AG04450 (cell line): Measurements from ENCODE around the gene SHMT2. TPM values are rescaled to one million over a fixed set of nuclear protein-coding genes. Genes with fewer than 3 reads are reported as not detected.
"Not testable (repeated sequence)": the region's sequence is repeated elsewhere in the genome, so short reads cannot be mapped to it uniquely, and the experiment has no call there.

Source experiments
- CTCF ChIA-PET: fragments of 300-600, 350-600 bp; formaldehyde crosslinking; extraction: SDS; loops from one replicate; lab custom pipeline; 2022; ENCODE audit warnings: antibody characterized with exemption, inconsistent platforms; lab: Charles Lee
- POLR2A ChIA-PET: fragments of 350-600 bp; formaldehyde crosslinking; extraction: SDS; loops from one replicate; lab custom pipeline; 2021; ENCODE audit warnings: antibody characterized with exemption, inconsistent platforms; lab: Yijun Ruan, JAX
- DNase-seq: peaks from one replicate; pipeline ENCODE4 v3.0.0-alpha.2; 2011; ENCODE audit warnings: low read depth, low spot score
- H3K27ac ChIP-seq: one replicate; pipeline ENCODE4 v1.5.1; 2012; ENCODE audit warnings: low read depth, low read length, control low read depth
- H3K27me3 ChIP-seq: one replicate; pipeline ENCODE4 v1.6.0; 2012; ENCODE audit warnings: low read length; ENCODE audit not compliant: control insufficient read depth, insufficient read depth
- H3K4me3 ChIP-seq: 2 replicates; pipeline ENCODE4 v1.5.1; 2011; ENCODE audit warnings: mild to moderate bottlenecking, low read depth, low read length, control low read depth
- H3K9me3 ChIP-seq: 2 replicates; pipeline ENCODE4 v1.5.1; 2012; ENCODE audit warnings: low read length; ENCODE audit not compliant: control insufficient read depth, insufficient read depth
- polyA plus RNA-seq: library from polyadenylated mRNA; depleted of rRNA; stranded (reverse); fragments of >200 nt; gene quantifications from 2 replicates; pipeline ENCODE4 v1.2.3, GENCODE V29; 2011
- TF ChIP-seq, protein P1 (sequence below): IDR thresholded peaks from 2 replicates; pipeline ENCODE4 v1.5.1; 2011; ENCODE audit warnings: low read depth, low read length, control low read depth, inconsistent platforms

Gene SHMT2
- polyA plus RNA-seq, 1 experiment: 266 TPM

GRCh38 chr12:57272337-57273151 is 43.0 kb downstream of the SHMT2 start:
- POLR2A ChIA-PET: no interaction called here
- Histone ChIP-seq H3K27ac (peak overlapping the region; percentile 47), H3K9me3 (no peaks in the 10 kb centered on the region), H3K4me3 (no peak overlapping the region), H3K27me3 (no peaks in the 10 kb centered on the region)
- DNase-seq: no peak
- TF ChIP-seq, protein P1, sequence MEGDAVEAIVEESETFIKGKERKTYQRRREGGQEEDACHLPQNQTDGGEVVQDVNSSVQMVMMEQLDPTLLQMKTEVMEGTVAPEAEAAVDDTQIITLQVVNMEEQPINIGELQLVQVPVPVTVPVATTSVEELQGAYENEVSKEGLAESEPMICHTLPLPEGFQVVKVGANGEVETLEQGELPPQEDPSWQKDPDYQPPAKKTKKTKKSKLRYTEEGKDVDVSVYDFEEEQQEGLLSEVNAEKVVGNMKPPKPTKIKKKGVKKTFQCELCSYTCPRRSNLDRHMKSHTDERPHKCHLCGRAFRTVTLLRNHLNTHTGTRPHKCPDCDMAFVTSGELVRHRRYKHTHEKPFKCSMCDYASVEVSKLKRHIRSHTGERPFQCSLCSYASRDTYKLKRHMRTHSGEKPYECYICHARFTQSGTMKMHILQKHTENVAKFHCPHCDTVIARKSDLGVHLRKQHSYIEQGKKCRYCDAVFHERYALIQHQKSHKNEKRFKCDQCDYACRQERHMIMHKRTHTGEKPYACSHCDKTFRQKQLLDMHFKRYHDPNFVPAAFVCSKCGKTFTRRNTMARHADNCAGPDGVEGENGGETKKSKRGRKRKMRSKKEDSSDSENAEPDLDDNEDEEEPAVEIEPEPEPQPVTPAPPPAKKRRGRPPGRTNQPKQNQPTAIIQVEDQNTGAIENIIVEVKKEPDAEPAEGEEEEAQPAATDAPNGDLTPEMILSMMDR: no peak
- CTCF ChIA-PET: interaction anchor here (1.5 to 2.3 kb wide), 2 partner anchors 9 to 181 kb away, joined by 10 read pairs; no protein-coding TSS in a partner anchor

DNA sequence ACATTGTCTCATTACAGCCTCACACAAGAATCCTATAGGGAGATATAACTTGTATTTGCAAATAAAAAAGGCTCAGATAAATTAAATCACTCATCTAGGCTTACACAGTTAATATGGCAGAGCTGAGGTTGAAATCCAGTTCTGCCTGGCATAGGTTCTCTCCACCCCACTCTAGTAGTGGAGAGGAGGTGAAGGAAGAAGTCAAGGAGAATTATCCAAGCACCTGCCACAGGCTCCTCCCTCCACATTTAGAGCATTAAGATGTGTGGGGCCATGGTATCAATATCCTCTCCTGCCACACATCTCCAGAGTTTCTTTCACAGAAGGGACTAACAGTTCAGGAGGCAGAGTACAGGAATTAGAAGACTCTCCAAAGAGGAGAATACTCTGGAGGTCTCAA is 44.0 kb downstream of the SHMT2 start:
- Histone ChIP-seq H3K27me3 (no peaks in the 10 kb centered on the region), H3K9me3 (no peaks in the 10 kb centered on the region), H3K4me3 (no peak overlapping the region), H3K27ac (no peak overlapping the region)
- DNase-seq: no peak
- TF ChIP-seq, protein P1: no peak
- POLR2A ChIA-PET: no interaction called here
- CTCF ChIA-PET: interaction anchor here (1.5 to 2.3 kb wide), 3 partner anchors 10 to 185 kb away, joined by 5 to 10 read pairs (median 10); no protein-coding TSS in a partner anchor

- H3K4me3 ChIP-seq, DNase-seq, H3K27ac ChIP-seq, H3K9me3 ChIP-seq, H3K27me3 ChIP-seq: not testable (repeated sequence)
- ChIA-PET POLR2A (interaction anchor here (0.7 kb wide), 1 partner anchor 115 kb away, joined by 3 read pairs; no protein-coding TSS in a partner anchor), CTCF (interaction anchor here (0.6 to 3.5 kb wide), 14 partner anchors 11 to 367 kb away, joined by 3 to 21 read pairs (median 7); partner anchors contain the start of genes GLI1 and STAC3)
These were observed 46.7 kb downstream of the SHMT2 start for GRCh38 chr12:57276233-57276632.

DNA sequence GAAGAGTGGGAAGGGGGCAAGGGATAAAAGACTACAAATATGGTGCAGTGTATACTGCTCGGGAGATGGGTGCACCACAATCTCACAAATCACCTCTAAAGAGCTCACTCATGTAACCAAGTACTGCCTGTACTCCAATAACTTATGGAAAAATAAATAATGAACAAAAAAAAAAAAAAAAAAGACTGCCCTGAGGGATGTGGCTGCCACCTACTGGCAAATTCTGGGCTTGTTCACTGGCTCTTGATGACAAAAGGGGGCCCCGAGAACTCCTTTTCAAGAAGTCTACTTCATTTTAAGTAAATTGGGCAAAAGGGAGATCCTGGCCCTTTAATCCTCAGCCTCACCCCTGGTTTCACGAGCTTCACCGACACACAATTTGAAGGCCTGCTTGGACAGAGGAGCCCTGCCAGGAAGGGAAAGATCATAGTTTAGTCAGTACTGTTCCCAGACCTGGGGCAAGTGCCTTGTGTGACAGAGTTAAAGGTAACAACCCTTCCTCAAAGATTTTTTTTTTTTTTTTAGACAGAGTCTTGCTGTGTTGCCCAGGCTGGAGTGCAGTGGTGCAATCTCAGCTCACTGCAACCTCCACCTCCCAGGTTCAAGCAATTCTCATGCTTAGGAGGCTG is 47.5 kb downstream of the SHMT2 start:
- DNase-seq: no peak
- Histone ChIP-seq H3K9me3 (no peaks in the 10 kb centered on the region), H3K27me3 (no peaks in the 10 kb centered on the region), H3K27ac (no peak overlapping the region), H3K4me3 (no peak overlapping the region)
- ChIA-PET CTCF (interaction anchor here (0.6 to 3.5 kb wide), 19 partner anchors 10 to 424 kb away, joined by 3 to 21 read pairs (median 5); partner anchors contain the start of genes GLI1 and STAC3), POLR2A (interaction anchor here (0.7 kb wide), 3 partner anchors 36 to 116 kb away, joined by 3 to 7 read pairs (median 5); no protein-coding TSS in a partner anchor)
- TF ChIP-seq, protein P1: peak; percentile 62
